Endothelial cell of umbilical vein (primary cell): ENCODE measurements around the gene SLC22A23. TPM values are rescaled to one million over a fixed set of nuclear protein-coding genes. Genes with fewer than 3 reads are reported as not detected.

ENCODE experiments used
- BruUV-seq: library from RNA; stranded (reverse); fragments of 400-500 nt; replicated peaks from 2 replicates; lab custom pipeline; 2021; lab: Mats Ljungman, UMichigan
- CTCF ChIA-PET: fragments of 300-600, 350-600 bp; sonication (Branson Sonifier 250); formaldehyde crosslinking; loops from one replicate; lab custom pipeline; 2021; ENCODE audit warnings: antibody characterized with exemption, inconsistent platforms; lab: Charles Lee
- POLR2A ChIA-PET: fragments of 300-600, 350-600 bp; sonication (Branson Sonifier 250); formaldehyde crosslinking; loops from one replicate; lab custom pipeline; 2021; ENCODE audit warnings: antibody characterized with exemption, inconsistent platforms; lab: Charles Lee
- DNase-seq: peaks from one replicate; pipeline ENCODE4 v3.0.0-alpha.2; 2011; ENCODE audit warnings: low read depth, low spot score
- FAIRE-seq: peaks from 2 replicates; lab custom pipeline; 2011; peaks lifted over from hg19 to GRCh38; lab: Jason Lieb, UNC
- H2AFZ ChIP-seq: 2 replicates; pipeline ENCODE4 v1.6.0; 2012; ENCODE audit warnings: low read depth, low read length, control low read depth, inconsistent platforms
- H3K27ac ChIP-seq: 2 replicates; pipeline ENCODE4 v1.5.1; 2011; ENCODE audit warnings: low read depth, mild to moderate bottlenecking, control low read depth, low read length, moderate library complexity; ENCODE audit not compliant: insufficient read depth
- H3K27me3 ChIP-seq, 2 experiments: 2 replicates each; pipeline versions ENCODE4 v1.6.0 to v1.6.1; 2011; ENCODE audit warnings: low read length in 2 of 2, mixed read lengths in 1 of 2; ENCODE audit not compliant: control insufficient read depth in 2 of 2, insufficient read depth in 2 of 2
- H3K36me3 ChIP-seq, 2 experiments: 2 replicates in 1 of 2; 3 replicates in 1 of 2; pipeline ENCODE4 v1.5.1; 2011; ENCODE audit warnings: low read length in 2 of 2, mild to moderate bottlenecking in 1 of 2, moderate library complexity in 1 of 2; ENCODE audit not compliant: control insufficient read depth in 2 of 2, insufficient read depth in 2 of 2; ENCODE audit errors: extremely low read depth in 1 of 2
- H3K4me1 ChIP-seq: 3 replicates; pipeline ENCODE4 v1.5.1; 2011; ENCODE audit warnings: mild to moderate bottlenecking, low read length; ENCODE audit not compliant: control insufficient read depth, insufficient read depth; ENCODE audit errors: extremely low read depth
- H3K4me2 ChIP-seq: 2 replicates; pipeline ENCODE4 v1.6.1; 2011; ENCODE audit warnings: low read length, control low read depth, mixed read lengths; ENCODE audit not compliant: insufficient read depth
- H3K4me3 ChIP-seq, 3 experiments: fragments of 200-600 bp in 1 of 3; sonication (generic), shearing (Covaris generic) in 1 of 3; replicated peaks in 1 of 3; 2 replicates each; pipeline ENCODE4 v1.5.1; 2011 to 2016; ENCODE audit warnings: control low read depth in 3 of 3, low read length in 3 of 3, mild to moderate bottlenecking in 2 of 3, inconsistent platforms in 1 of 3, low read depth in 1 of 3, moderate library complexity in 1 of 3; ENCODE audit not compliant: insufficient read depth in 1 of 3
- H3K79me2 ChIP-seq: 2 replicates; pipeline ENCODE4 v1.6.0; 2012; ENCODE audit warnings: low read length, inconsistent platforms; ENCODE audit not compliant: control insufficient read depth, insufficient read depth
- H3K9ac ChIP-seq: replicated peaks from 2 replicates; pipeline ENCODE3; 2011; ENCODE audit warnings: low read length, control low read depth; ENCODE audit not compliant: insufficient read depth; ENCODE audit errors: extremely low read depth
- H3K9me1 ChIP-seq: replicated peaks from 3 replicates; pipeline ENCODE4 v1.6.0; 2011; ENCODE audit warnings: mild to moderate bottlenecking, low read length; ENCODE audit not compliant: control insufficient read depth, insufficient read depth; ENCODE audit errors: extremely low read depth
- H3K9me3 ChIP-seq: replicated peaks from 2 replicates; pipeline ENCODE4 v1.5.1; 2012; ENCODE audit warnings: low read length, inconsistent platforms; ENCODE audit not compliant: control insufficient read depth, insufficient read depth
- H4K20me1 ChIP-seq: replicated peaks from 2 replicates; pipeline ENCODE3; 2011; ENCODE audit warnings: mild to moderate bottlenecking, low read length; ENCODE audit not compliant: control insufficient read depth, insufficient read depth; ENCODE audit errors: extremely low read depth
- CTCF ChIP-seq, 2 donors: IDR thresholded peaks; 1 replicate in 1 of 2; 2 replicates in 1 of 2; pipeline ENCODE4 v1.5.1; 2011; ENCODE audit warnings: low read length in 2 of 2, mild to moderate bottlenecking in 2 of 2, moderate library complexity in 2 of 2, control low read depth in 1 of 2, inconsistent platforms in 1 of 2, low read depth in 1 of 2; ENCODE audit not compliant: insufficient read depth in 1 of 2; ENCODE audit errors: extremely low read depth in 1 of 2
- EZH2 ChIP-seq: IDR thresholded peaks from 2 replicates; pipeline ENCODE4 v1.6.1; 2012; ENCODE audit warnings: borderline replicate concordance, low read depth, mild to moderate bottlenecking, moderate library complexity, low read length, inconsistent platforms; ENCODE audit not compliant: severe bottlenecking
- FOS ChIP-seq: IDR thresholded peaks from 2 replicates; pipeline ENCODE4 v1.6.1; 2011; ENCODE audit warnings: mild to moderate bottlenecking, low read length, moderate library complexity, borderline replicate concordance; ENCODE audit not compliant: insufficient read depth
- GATA2 ChIP-seq: IDR thresholded peaks from 2 replicates; pipeline ENCODE4 v1.7.0; 2011; ENCODE audit warnings: low read depth, mild to moderate bottlenecking, moderate library complexity, mixed read lengths, low read length; ENCODE audit not compliant: insufficient read length, insufficient read depth
- JUN ChIP-seq: IDR thresholded peaks from 2 replicates; pipeline ENCODE4 v1.6.1; 2011; ENCODE audit warnings: borderline replicate concordance, low read depth; ENCODE audit not compliant: insufficient read length, insufficient read depth
- MAX ChIP-seq: IDR thresholded peaks from 2 replicates; pipeline ENCODE4 v1.6.1; 2011; ENCODE audit not compliant: insufficient read depth, insufficient read length
- MYC ChIP-seq: IDR thresholded peaks from one replicate; pipeline ENCODE4 v1.6.1; 2011; ENCODE audit warnings: mild to moderate bottlenecking, low read depth, low read length
- POLR2A ChIP-seq: IDR thresholded peaks from 2 replicates; pipeline ENCODE4 v1.6.1; 2012; ENCODE audit warnings: low read depth, mild to moderate bottlenecking, control low read depth, low read length
- POLR2AphosphoS5 ChIP-seq: IDR thresholded peaks from 2 replicates; pipeline ENCODE4 v1.6.1; 2012; ENCODE audit warnings: low read depth, mild to moderate bottlenecking, control low read depth, low read length, moderate library complexity; ENCODE audit not compliant: insufficient read depth
- dilution Hi-C: fragments of 300-500 bp; cut with MboI; formaldehyde crosslinking; loops from one replicate; pipeline ENCODE4 v1.15.0; 2019; ENCODE audit warnings: low sequenced_read_pairs; ENCODE audit not compliant: extremely low pct_ligation_motif_present
- intact Hi-C: fragments of 100-400 bp; cut with micrococcal nuclease; formaldehyde crosslinking; loops from one replicate; pipeline ENCODE4 v1.10.0; 2022
- polyA plus RNA-seq, 4 experiments: library from polyadenylated mRNA; depleted of rRNA in 3 of 4; stranded (reverse) in 3 of 4; unstranded in 1 of 4; fragments of >200 nt; gene quantifications; 2 replicates each; pipeline versions ENCODE4 v1.2.1 to v1.2.3, GENCODE V29; 2011 to 2012; ENCODE audit warnings: missing spikeins in 1 of 4
- total RNA-seq: library from RNA; stranded (reverse); gene quantifications from 2 replicates; pipeline ENCODE4 v1.2.3, GENCODE V29; 2021

SLC22A23 gene
- total and polyA plus RNA-seq, 2 donors (not counting 3 experiments of a cell fraction or from before 2014, with no cell fraction given): 4.2 to 14.3 TPM

- dilution Hi-C loops: no loop called here
- no peak for TF ChIP-seq MYC
- no peak for TF ChIP-seq POLR2A
- TF ChIP-seq JUN: no peak
- TF ChIP-seq EZH2: no peak
- TF ChIP-seq CTCF (IDR thresholded peaks at IDR 0.05; ENCODE audit: extremely low read depth in 1 of 2, insufficient read depth in 1 of 2, low read depth in 1 of 2, low read length in 2 of 2): no peak
- TF ChIP-seq MAX: no peak
- no peak for TF ChIP-seq FOS
- TF ChIP-seq POLR2AphosphoS5: no peak
- no peak for TF ChIP-seq GATA2
- no peaks in the 10 kb centered on the region for H3K27me3 ChIP-seq
- no peak overlapping the region for H3K9ac ChIP-seq
- peaks cover 0 to 1% of the 10 kb centered on the region in 2 experiments for H3K36me3 ChIP-seq
- H2AFZ ChIP-seq: no peak overlapping the region
- H3K79me2 ChIP-seq: no peaks in the 10 kb centered on the region
- no peak overlapping the region for H3K4me2 ChIP-seq
- H3K27ac ChIP-seq: no peak overlapping the region
- no peaks in the 10 kb centered on the region for H3K9me1 ChIP-seq
- H3K9me3 ChIP-seq: no peaks in the 10 kb centered on the region
- no TSS peak for BruUV-seq
- ChIA-PET POLR2A (no interaction called here), CTCF (no interaction called here)
- no peak overlapping the region for H3K4me3 ChIP-seq
- FAIRE-seq (no peak), DNase-seq (no peak)
- H4K20me1 ChIP-seq: no peaks in the 10 kb centered on the region
- H3K4me1 ChIP-seq: no peaks in the 10 kb centered on the region
- intact Hi-C loops: no loop called here
Measured at GRCh38 chr6:3307436-3307835, 149.4 kb downstream of the SLC22A23 start.
